ENCODE results near the gene SLC16A11.
"Not testable (repeated sequence)": the region's sequence is repeated elsewhere in the genome, so short reads cannot be mapped to it uniquely, and the experiment has no call there.

- not testable (repeated sequence) for TF ChIP-seq CTCF, POLR2AphosphoS5, POLR2A (IDR thresholded peaks at IDR 0.05)
Observed at GRCh38 chr17:7050583-7050982, 6.7 kb upstream of the SLC16A11 start.
